GM20000 (cell line): Measurements from ENCODE around the gene EVX2.

Source experiments
- DNase-seq: peaks from one replicate; pipeline ENCODE4 v3.0.0; 2012; ENCODE audit warnings: low spot score
- TF ChIP-seq, protein P1 (sequence below): IDR thresholded peaks from 2 replicates; pipeline ENCODE4 v1.5.1; 2012; ENCODE audit warnings: mild to moderate bottlenecking, control low read depth; ENCODE audit errors: extremely low read depth, missing control alignments

EVX2 gene

DNA sequence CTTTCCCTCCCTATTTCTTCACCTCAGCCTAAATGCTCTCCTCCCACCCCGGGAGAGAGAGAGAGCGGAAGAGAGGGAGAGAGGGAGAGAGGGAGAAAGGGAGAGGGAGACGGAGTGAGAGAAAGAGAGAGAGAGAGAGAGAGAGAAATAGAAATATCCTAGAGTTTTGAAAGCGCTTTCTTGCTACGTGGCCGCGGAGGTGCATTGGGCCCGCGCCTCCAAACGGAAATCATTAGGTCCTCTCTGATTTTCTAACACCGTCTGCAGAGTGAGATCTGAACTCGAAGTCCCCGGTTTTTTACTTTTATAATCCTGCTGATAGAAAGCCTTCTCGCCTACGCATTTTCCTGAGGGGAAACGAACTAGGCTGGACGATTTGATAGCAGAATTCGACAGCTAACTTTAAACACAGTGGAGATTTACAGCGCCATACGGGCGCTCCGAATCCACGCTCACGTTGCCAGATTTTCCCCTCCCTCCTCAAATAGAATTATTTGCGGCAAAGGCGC, 903 bp upstream of the EVX2 start:
- TF ChIP-seq, protein P1, sequence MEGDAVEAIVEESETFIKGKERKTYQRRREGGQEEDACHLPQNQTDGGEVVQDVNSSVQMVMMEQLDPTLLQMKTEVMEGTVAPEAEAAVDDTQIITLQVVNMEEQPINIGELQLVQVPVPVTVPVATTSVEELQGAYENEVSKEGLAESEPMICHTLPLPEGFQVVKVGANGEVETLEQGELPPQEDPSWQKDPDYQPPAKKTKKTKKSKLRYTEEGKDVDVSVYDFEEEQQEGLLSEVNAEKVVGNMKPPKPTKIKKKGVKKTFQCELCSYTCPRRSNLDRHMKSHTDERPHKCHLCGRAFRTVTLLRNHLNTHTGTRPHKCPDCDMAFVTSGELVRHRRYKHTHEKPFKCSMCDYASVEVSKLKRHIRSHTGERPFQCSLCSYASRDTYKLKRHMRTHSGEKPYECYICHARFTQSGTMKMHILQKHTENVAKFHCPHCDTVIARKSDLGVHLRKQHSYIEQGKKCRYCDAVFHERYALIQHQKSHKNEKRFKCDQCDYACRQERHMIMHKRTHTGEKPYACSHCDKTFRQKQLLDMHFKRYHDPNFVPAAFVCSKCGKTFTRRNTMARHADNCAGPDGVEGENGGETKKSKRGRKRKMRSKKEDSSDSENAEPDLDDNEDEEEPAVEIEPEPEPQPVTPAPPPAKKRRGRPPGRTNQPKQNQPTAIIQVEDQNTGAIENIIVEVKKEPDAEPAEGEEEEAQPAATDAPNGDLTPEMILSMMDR, result no peak
- DNase-seq, result no peak

DNA sequence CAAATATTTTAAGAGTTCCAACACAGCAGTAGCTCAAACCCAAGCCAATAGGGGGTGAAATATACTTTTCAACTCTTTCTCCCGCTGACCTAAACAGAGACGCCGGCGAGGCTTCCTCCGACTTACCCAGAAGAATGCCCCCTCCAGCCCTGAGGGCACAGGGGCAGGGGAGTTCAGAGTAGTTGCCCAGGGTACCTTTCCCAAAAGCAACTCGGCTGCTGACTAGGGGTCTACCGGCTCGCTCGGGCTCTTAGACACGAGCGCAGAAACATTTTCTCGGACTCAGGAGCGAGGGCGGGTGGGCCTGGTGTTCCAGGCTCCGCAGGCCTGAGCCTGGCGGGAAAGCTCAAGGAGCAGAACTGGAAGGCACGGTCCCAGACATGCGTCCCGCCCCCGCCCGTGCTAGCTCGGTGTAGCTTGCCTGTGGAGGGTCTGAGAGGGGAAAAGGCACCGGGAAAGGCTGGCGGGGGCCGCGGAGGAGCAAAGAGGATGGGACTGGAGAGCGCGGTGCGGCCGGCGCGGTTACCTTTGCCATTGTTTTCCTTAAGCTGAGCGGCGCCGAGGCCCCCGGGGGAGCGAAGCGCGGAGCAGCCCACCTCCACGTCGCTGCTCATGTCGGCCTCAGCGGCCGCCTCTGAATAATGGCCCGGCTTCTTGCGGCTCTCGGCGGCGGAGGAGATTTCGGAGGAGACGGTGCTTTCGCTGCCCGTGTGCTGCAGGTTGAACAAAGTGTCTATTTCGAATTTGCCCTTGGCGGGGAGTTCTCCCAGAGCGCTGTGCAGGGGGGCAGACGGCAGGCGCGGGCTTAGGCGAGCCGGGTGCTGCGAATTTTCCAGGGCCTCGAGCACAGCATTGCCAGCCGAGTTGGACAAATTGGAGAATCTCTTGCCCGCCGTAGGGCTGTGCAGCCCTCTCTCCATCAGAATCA, 674 bp downstream of the EVX2 start:
- DNase-seq, result no peak
- TF ChIP-seq, protein P1, result no peak

DNA sequence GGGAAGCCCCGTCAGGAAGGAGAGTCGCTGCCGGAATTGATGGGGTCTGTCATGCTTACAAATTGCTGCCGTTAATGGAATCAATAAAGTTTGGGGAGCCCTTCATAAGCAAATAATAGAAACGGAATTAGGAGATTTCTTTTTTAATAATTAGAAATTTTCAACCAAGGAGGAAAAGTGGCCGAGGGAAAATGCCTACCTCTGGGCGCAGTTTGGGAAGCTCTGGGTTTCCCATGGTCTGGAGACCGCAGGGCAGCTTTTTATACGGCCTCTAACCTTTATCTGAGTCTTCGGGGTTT, 1.3 kb downstream of the EVX2 start:
- TF ChIP-seq, protein P1, result no peak
- no peak for DNase-seq

DNA sequence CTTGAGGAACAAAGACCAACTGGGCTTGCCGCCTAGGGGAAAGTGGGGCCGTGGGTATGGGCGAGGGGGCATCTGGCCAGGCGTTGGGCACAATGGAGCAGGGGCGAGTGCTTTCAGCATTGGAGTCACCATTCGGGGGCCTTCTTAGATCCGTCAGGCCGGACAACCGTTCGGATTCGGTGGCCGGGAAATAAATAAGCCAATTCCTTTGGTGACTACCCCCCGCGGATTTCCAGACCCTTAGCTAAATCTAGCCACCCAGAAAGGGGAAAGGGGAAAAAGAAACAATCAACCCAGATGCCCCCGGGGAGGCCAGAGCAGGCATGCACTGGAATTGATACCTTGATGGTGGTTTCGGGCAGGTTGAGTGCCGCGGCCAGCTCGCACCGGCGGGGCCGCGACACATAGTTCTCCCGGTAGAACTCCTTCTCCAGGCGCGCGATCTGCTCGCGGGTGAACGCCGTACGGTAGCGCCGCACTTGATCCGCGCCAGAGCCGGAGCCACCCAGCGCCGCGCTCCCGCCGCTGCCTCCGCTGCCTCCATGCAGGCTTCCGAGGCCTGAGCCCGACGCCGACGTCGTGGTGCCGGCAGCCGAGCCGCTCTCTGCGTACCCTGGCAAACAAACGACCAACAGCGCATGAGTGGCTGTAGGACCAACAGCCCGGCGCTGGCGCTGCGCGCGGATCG, 1.8 kb downstream of the EVX2 start:
- TF ChIP-seq, protein P1, result no peak
- DNase-seq, result no peak

DNA sequence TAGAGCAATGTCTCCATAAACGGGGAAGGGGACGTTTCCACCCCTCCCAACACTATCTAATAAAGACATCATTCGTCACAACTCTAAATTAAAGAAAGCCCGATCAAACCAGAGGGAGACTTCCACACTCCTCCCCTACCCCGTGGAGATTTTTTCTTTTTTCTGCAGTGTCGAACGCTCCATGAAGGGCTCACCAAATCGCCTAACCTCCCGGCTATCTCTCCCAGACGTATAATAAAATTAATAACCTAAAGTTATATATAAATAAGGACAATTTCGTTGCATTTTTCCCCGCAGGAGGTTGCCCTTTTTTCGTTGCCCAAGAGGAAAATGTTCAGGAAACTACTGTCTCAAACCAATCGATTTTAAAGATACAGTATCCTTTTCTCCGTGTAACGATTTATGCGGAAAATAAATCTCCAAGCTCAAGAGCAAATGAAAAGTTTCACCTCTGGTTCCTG, 2.4 kb downstream of the EVX2 start:
- TF ChIP-seq, protein P1, result no peak
- DNase-seq, result no peak

DNA sequence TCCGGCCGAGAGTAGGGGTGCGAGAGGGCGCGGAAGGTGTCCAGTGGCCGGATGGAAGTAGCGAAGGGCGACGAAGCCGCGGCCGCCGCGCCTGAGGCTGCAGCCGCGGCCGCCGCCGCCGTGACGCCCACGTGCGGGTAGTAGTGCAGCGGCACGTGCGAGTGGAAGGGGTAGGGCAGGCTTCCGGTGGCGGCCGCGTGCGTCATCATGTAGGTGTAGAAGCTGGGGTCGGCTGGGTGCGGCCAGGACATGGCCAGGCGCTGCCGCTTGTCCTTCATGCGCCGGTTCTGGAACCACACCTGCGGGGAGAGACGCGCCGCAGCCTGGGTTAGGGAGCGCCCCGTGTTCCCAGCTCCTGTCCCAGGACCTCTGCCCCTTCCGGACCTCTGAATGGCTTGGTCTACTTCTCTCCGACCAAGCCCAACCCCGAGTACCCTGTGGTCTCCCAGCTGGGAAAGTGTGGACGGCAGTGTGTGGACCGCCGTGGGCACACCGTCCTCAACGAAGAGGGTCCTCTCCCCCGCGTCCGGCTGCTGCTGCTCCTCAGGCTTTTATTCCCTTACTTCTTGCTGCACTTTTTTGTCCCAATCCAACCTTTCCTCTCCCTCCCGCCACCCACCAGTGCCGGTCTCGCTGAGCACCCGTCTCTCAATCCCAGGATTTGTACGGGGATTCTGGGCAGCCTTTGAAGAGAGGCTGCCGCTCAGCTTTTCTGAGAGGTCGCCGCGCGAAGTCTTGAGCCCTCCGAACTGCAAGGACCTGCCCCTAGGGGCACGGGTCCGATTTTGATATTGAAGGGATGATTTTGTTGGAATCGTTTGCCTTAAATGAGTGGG, 3.0 kb downstream of the EVX2 start:
- DNase-seq, result no peak
- TF ChIP-seq, protein P1, result no peak
